ENCODE data around the gene RPP25. TPM values are rescaled to one million over a fixed set of nuclear protein-coding genes. Genes with fewer than 3 reads are reported as not detected.
A peak's percentile ranks its signal among the peaks of the same experiment; 100 is the strongest.

The RPP25 gene
- total RNA-seq, 1 donor = 2.6 TPM

GRCh38 chr15:74995182-74995778, 38.7 kb upstream of the RPP25 start, which contains the start of gene SCAMP5:
TSS of gene SCAMP5 (plus strand) at chr15:74995563. CDS start at chr15:75011840, 16,277 bp downstream.
- DNase-seq (ENCODE audit: low read depth) = peak; percentile 91
- peak within 1 kb of the TSS; percentile 62 for H3K4me3 ChIP-seq (ENCODE audit: low read depth, low read length)
- no peak for TF ChIP-seq CTCF (IDR thresholded peaks at IDR 0.05; ENCODE audit: insufficient read depth, low read depth, low read length)

GRCh38 chr15:74994685-74995084, 38.1 kb upstream of the RPP25 start:
- TF ChIP-seq CTCF (IDR thresholded peaks at IDR 0.05; ENCODE audit: insufficient read depth, low read depth, low read length) = no peak
- H3K4me3 ChIP-seq (ENCODE audit: low read depth, low read length) = no peak overlapping the region
- no peak for DNase-seq (ENCODE audit: low read depth)

DNA sequence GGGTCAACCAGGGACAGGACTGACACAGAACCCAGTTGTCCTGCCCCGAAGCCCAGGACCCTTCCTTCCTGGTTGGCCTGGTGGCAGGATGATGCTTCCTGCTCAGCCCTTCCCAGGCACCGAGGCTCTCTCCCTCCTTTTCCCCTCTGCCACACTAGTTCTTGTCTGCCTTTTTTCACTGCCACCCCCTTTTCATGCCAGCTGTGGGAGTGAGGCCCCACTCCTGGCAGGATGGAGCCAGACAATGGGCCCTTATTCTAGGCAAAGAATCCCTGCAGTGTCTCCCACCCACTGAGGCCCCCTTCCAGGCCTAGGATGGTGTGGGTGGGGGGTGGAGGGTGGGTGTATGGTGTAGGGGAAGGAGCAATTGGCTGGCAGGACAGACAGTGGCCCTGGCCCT, 37.7 kb upstream of the RPP25 start:
- TF ChIP-seq CTCF (IDR thresholded peaks at IDR 0.05; ENCODE audit: insufficient read depth, low read depth, low read length) = no peak
- no peak overlapping the region for H3K4me3 ChIP-seq (ENCODE audit: low read depth, low read length)
- no peak for DNase-seq (ENCODE audit: low read depth)

GRCh38 chr15:74992619-74993018, 36.0 kb upstream of the RPP25 start:
- no peak for TF ChIP-seq CTCF (IDR thresholded peaks at IDR 0.05; ENCODE audit: insufficient read depth, low read depth, low read length)
- no peak for DNase-seq (ENCODE audit: low read depth)
- no peak overlapping the region for H3K4me3 ChIP-seq (ENCODE audit: low read depth, low read length)

- no peak overlapping the region for H3K4me3 ChIP-seq (ENCODE audit: low read depth, low read length)
- DNase-seq (ENCODE audit: low read depth) = no peak
- TF ChIP-seq CTCF (IDR thresholded peaks at IDR 0.05; ENCODE audit: insufficient read depth, low read depth, low read length) = no peak
Measured at GRCh38 chr15:74989527-74989926, 33.0 kb upstream of the RPP25 start.

DNA sequence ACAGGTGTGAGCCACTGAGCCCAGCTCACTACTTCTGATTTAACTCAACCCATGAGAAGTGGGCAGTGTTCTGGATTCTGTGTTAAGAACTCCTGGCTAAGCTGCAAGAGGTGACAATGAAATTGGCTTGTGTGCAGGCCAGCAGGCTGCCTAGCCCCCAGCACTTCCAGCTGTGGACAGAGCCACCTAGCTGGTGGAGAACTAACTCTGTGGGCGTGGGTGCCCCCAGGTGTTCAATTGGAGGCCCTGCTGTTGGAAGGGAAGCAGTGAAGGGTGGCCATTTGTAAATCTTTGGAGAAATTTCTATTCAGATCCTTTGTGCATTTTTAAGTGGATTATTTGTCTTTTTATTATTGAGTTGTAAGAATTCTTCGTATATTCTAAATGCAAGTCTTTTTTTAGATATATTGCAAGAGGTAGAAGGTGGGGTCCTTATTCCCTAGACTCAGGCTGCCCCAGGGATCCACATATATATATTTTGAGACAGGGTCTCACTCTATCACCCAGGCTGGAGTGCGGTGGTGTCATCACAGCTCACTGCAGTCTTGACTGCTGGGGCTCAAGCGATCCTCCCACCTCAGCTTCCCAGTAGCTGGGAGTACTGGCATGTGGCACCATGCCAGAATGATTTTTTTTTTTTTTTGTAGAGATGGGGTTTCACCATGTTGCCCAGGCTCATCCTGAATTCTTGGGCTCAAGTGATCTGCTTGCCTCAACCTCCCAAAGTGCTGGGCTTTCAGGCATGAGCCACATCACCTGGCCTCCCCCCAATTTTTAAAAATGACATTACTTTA, 31.6 kb upstream of the RPP25 start:
- H3K4me3 ChIP-seq (ENCODE audit: low read depth, low read length) = no peak overlapping the region
- TF ChIP-seq CTCF (IDR thresholded peaks at IDR 0.05; ENCODE audit: insufficient read depth, low read depth, low read length) = peak; percentile 69
- peak; percentile 58 for DNase-seq (ENCODE audit: low read depth)
